ENCODE results near the gene MYCL. TPM values are rescaled to one million over a fixed set of nuclear protein-coding genes. Genes with fewer than 3 reads are reported as not detected.

Gene MYCL
- total RNA-seq, 4 donors from 2014 or later = 62.7 to 131 (median 95.1) TPM

DNA sequence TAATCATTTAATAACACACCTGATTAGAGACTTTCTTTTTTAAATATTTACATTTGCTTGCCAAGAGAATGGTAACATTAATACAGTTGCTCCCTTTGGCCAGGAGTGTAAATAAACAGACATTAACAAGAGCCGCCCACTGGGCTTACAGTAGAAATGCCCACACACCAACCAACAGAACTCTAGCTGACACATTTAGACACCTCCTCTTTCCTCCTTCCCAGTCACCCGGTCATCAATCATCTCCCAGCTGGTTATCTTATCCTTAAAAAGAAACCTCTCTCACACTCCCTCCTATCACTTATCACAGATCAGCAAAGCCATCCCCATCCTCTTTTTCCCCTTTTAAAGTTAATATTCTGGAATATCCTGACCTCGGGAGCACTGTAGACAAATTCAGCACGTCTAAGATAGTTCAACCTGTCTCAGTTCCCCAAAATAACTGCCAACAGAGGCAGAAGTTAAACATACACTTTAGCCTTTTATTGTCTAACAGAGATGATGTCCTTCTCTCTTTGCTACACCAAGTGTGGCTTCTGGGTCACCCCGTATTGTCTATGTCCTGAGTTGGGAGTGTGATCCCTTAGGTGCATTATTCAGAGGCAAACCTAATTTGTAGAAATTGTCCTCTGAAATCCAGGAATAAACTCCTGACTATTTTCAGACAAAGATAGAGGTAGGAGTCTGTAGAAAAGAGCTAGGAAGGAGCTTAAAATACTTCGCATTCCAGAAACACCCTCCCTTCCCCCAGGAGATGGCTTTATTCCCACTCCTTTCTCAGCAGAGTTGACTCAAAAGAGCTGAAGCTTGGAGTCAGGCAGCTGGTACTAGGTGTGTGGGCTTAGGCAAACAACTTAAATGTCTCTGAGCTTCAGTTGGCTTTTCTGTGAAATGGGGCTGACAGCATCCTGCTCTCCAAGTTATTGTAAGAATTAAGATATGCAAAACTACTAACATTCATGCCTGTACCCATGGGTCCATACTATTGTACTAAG lies 8.8 kb downstream of the MYCL start:
- DNase-seq (ENCODE audit: low spot score in 2 of 2) = no peak
- no peak overlapping the region for H3K27ac ChIP-seq
- peaks cover 41% of the 10 kb centered on the region for H3K4me1 ChIP-seq
- peaks cover 5% of the 10 kb centered on the region for H3K27me3 ChIP-seq
- TF ChIP-seq POLR2AphosphoS5 (IDR thresholded peaks at IDR 0.05) (no peak), POLR2A (IDR thresholded peaks at IDR 0.05) (no peak), EP300 (IDR thresholded peaks at IDR 0.05) (no peak)
- TF ChIP-seq, protein P1, sequence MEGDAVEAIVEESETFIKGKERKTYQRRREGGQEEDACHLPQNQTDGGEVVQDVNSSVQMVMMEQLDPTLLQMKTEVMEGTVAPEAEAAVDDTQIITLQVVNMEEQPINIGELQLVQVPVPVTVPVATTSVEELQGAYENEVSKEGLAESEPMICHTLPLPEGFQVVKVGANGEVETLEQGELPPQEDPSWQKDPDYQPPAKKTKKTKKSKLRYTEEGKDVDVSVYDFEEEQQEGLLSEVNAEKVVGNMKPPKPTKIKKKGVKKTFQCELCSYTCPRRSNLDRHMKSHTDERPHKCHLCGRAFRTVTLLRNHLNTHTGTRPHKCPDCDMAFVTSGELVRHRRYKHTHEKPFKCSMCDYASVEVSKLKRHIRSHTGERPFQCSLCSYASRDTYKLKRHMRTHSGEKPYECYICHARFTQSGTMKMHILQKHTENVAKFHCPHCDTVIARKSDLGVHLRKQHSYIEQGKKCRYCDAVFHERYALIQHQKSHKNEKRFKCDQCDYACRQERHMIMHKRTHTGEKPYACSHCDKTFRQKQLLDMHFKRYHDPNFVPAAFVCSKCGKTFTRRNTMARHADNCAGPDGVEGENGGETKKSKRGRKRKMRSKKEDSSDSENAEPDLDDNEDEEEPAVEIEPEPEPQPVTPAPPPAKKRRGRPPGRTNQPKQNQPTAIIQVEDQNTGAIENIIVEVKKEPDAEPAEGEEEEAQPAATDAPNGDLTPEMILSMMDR (IDR thresholded peaks at IDR 0.05) = no peak
- 16% methylated on average over 6 of the region's 6 CpGs for WGBS
- no peak overlapping the region for H3K4me3 ChIP-seq
- H3K36me3 ChIP-seq = no peaks in the 10 kb centered on the region
- no peaks in the 10 kb centered on the region for H3K9me3 ChIP-seq

DNA sequence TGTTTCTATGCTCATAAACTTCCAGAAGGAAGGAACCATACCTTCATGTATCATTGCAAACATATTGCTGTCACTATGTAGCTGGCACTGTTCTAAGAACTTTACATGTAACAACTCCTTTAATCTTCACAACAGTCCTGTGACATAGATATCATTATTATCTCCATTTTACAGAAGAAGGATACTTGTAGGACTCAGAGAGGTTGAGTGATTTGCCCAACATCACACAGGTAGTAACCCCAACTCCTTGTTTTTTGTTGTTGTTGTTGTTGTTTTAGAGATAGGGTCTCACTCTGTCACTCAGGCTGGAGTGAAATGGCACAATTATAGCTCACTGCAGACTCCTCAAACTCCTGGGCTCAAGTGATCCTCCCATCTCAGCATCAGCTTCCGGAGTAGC lies 10.8 kb downstream of the MYCL start:
- peaks cover 5% of the 10 kb centered on the region for H3K27me3 ChIP-seq
- WGBS = 96% methylated on average over 1 of the region's 1 CpG
- no peak for TF ChIP-seq EP300 (IDR thresholded peaks at IDR 0.05)
- TF ChIP-seq, protein P1 (IDR thresholded peaks at IDR 0.05) = no peak
- no peak for TF ChIP-seq POLR2A (IDR thresholded peaks at IDR 0.05)
- TF ChIP-seq POLR2AphosphoS5 (IDR thresholded peaks at IDR 0.05) = no peak
- no peak overlapping the region for H3K27ac ChIP-seq
- H3K9me3 ChIP-seq = no peaks in the 10 kb centered on the region
- no peak for DNase-seq (ENCODE audit: low spot score in 2 of 2)
- H3K4me1 ChIP-seq = peaks cover 35% of the 10 kb centered on the region
- H3K4me3 ChIP-seq = no peak overlapping the region
- no peaks in the 10 kb centered on the region for H3K36me3 ChIP-seq

DNA sequence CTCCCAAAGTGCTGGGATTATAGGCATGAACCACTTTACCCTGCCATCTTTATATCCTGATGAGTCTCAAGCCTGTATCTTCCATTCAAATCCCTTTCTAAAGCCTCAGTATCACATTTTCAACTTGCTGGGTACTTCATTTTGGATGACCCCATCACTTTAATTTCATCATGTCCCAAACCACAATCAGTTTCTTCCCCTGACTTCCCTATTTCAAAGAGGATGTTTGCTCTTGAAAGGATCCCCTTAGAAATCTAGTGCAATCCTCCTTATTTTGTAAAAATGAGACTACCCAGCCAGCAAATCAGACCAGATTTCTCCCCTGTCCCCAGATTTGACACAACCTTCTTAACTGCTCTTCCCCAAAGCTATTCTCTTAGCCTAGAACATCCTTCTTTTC lies 11.4 kb downstream of the MYCL start:
- peaks cover 31% of the 10 kb centered on the region for H3K4me1 ChIP-seq
- TF ChIP-seq, protein P1 (IDR thresholded peaks at IDR 0.05) = no peak
- TF ChIP-seq POLR2AphosphoS5 (IDR thresholded peaks at IDR 0.05) (no peak), POLR2A (IDR thresholded peaks at IDR 0.05) (no peak), EP300 (IDR thresholded peaks at IDR 0.05) (no peak)
- no peak overlapping the region for H3K4me3 ChIP-seq
- no peak overlapping the region for H3K27ac ChIP-seq
- DNase-seq (ENCODE audit: low spot score in 2 of 2) = no peak
- peaks cover 5% of the 10 kb centered on the region for H3K27me3 ChIP-seq
- no peaks in the 10 kb centered on the region for H3K36me3 ChIP-seq
- no peaks in the 10 kb centered on the region for H3K9me3 ChIP-seq

DNA sequence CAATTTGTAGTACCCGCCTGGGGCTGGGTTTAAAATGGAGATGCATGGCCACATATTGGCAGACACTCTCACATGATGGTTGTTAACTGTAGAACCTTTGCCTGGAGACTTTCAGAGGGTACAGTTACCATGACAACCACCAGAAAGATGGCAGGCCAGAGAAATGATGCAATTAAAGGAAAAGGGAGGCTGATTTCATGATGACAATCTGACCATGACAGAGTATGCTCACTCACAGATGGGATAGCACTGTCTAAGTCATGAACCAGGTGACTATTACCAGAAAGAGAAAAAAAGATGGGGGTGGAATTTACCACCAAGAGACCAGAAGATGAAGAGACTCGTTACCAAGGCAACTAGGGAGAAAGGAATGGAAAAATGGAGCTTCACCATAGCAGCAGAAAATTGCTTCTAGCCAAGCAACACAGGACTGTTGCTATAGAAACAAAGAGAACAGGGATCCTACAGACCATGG lies 14.9 kb downstream of the MYCL start:
- peaks cover 18% of the 10 kb centered on the region for H3K4me1 ChIP-seq
- no peaks in the 10 kb centered on the region for H3K9me3 ChIP-seq
- H3K36me3 ChIP-seq = no peaks in the 10 kb centered on the region
- no peak overlapping the region for H3K27ac ChIP-seq
- H3K27me3 ChIP-seq = peaks cover 2% of the 10 kb centered on the region
- 90% methylated on average over 2 of the region's 2 CpGs for WGBS
- no peak for DNase-seq (ENCODE audit: low spot score in 2 of 2)
- H3K4me3 ChIP-seq = no peak overlapping the region
- TF ChIP-seq POLR2A (IDR thresholded peaks at IDR 0.05) (no peak), EP300 (IDR thresholded peaks at IDR 0.05) (no peak), POLR2AphosphoS5 (IDR thresholded peaks at IDR 0.05) (no peak)
- TF ChIP-seq, protein P1 (IDR thresholded peaks at IDR 0.05) = no peak

DNA sequence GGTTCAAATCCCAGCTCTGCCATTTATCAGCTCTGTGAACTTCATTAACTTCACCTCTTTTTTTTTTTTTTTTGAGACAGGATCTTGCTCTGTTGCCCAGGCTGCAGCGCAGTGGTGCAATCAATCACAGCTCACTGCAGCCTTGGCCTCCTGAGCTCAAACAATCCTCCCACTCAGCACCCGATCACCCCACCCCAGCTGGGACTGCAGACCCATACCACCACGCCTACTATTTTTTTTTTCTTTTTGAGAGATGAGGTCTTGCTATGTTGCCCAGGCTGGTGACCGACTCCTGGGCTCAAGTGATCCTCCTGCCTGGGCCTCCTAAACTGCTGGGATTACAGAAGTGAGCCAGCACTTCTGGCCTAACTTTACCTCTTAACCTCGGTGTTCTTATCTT lies 16.2 kb downstream of the MYCL start:
- Histone ChIP-seq H3K27me3 (no peaks in the 10 kb centered on the region), H3K4me1 (peaks cover 25% of the 10 kb centered on the region), H3K27ac (no peak overlapping the region), H3K9me3 (no peaks in the 10 kb centered on the region), H3K36me3 (no peaks in the 10 kb centered on the region), H3K4me3 (no peak overlapping the region)
- WGBS = 87% methylated on average over 5 of the region's 5 CpGs
- TF ChIP-seq POLR2AphosphoS5 (IDR thresholded peaks at IDR 0.05) (no peak), EP300 (IDR thresholded peaks at IDR 0.05) (no peak), POLR2A (IDR thresholded peaks at IDR 0.05) (no peak)
- TF ChIP-seq, protein P1 (IDR thresholded peaks at IDR 0.05) = no peak
- DNase-seq (ENCODE audit: low spot score in 2 of 2) = no peak

Measured in suprapubic skin (tissue), 4 donors.